GM21576 (cell line): ENCODE results near the gene CAPN7.

Experiments used
- ATAC-seq: cut with Tn5 transposase; IDR thresholded peaks from one replicate; pipeline ENCODE4 v1.9.1; 2021; ENCODE audit warnings: mild to moderate bottlenecking, moderate library complexity; ENCODE audit not compliant: unreplicated experiment

The CAPN7 gene

GRCh38 chr3:15243822-15244482, 37.9 kb downstream of the CAPN7 start:
- no peak for ATAC-seq

GRCh38 chr3:15246186-15246585, 40.1 kb downstream of the CAPN7 start:
- ATAC-seq = no peak

GRCh38 chr3:15253023-15253697, 47.1 kb downstream of the CAPN7 start:
- ATAC-seq = no peak

GRCh38 chr3:15255215-15255614, 49.2 kb downstream of the CAPN7 start:
- ATAC-seq = no peak

- no peak for ATAC-seq
Observed at GRCh38 chr3:15256861-15257341, 50.9 kb downstream of the CAPN7 start.

- ATAC-seq = no peak
Observed at GRCh38 chr3:15258720-15259119, 52.7 kb downstream of the CAPN7 start.

- no peak for ATAC-seq
Observed at GRCh38 chr3:15260531-15260930, 54.5 kb downstream of the CAPN7 start.

GRCh38 chr3:15261274-15261673, 55.2 kb downstream of the CAPN7 start:
- no peak for ATAC-seq

GRCh38 chr3:15262021-15262420, 56.0 kb downstream of the CAPN7 start:
- ATAC-seq = no peak

GRCh38 chr3:15263120-15263519, 57.1 kb downstream of the CAPN7 start:
- no peak for ATAC-seq

GRCh38 chr3:15263926-15264325, 57.9 kb downstream of the CAPN7 start:
- ATAC-seq = no peak

- ATAC-seq = no peak
Observed at GRCh38 chr3:15264486-15264885, 58.4 kb downstream of the CAPN7 start.

- no peak for ATAC-seq
Observed at GRCh38 chr3:15265655-15266509, 59.8 kb downstream of the CAPN7 start.

- ATAC-seq = no peak
Observed at GRCh38 chr3:15266510-15267376, 60.7 kb downstream of the CAPN7 start.

GRCh38 chr3:15267502-15267901, 61.5 kb downstream of the CAPN7 start:
- no peak for ATAC-seq

- ATAC-seq = peak; percentile 40
Observed at GRCh38 chr3:15268033-15268631, 62.1 kb downstream of the CAPN7 start.

- ATAC-seq = peak; percentile 56
Observed at GRCh38 chr3:15269091-15269989, 63.3 kb downstream of the CAPN7 start.

GRCh38 chr3:15271030-15271429, 65.0 kb downstream of the CAPN7 start:
- no peak for ATAC-seq

GRCh38 chr3:15271785-15272381, 65.8 kb downstream of the CAPN7 start:
- ATAC-seq = no peak
